ENCODE results near the gene STXBP2.

GRCh38 chr19:7654401-7654800, 17.5 kb downstream of the STXBP2 start:
- no peak for TF ChIP-seq GATA2 (IDR thresholded peaks at IDR 0.05; ENCODE audit: low read depth, low read length)
- TF ChIP-seq GATA3 (IDR thresholded peaks at IDR 0.05; ENCODE audit: low read depth, low read length), result no peak

Measured in SH-SY5Y (cell line).